Left lung (tissue), 10 donors: ENCODE data around the gene EPHA1. TPM values are rescaled to one million over a fixed set of nuclear protein-coding genes. Genes with fewer than 3 reads are reported as not detected.
"Not testable (repeated sequence)": the region's sequence is repeated elsewhere in the genome, so short reads cannot be mapped to it uniquely, and the experiment has no call there.

Source experiments
- ATAC-seq: fragments of 200-7000 bp; cut with Tn5 transposase; one replicate; pipeline ENCODE4 v1.9.1; 2020; ENCODE audit warnings: moderate library complexity
- DNase-seq, 4 donors: peaks; one replicate each; pipeline ENCODE4 v3.0.0-alpha.2; 2013 to 2020
- H3K27ac ChIP-seq, 2 donors: fragments of 200-600 bp; sonication (generic) in 1 of 2; one replicate each; pipeline versions ENCODE4 v1.5.0 to v1.8.0; 2020 to 2021
- H3K27me3 ChIP-seq, 2 donors: fragments of 200-600 bp; sonication (generic) in 1 of 2; one replicate each; pipeline versions ENCODE4 v1.5.0 to v1.8.0; 2020 to 2021
- H3K36me3 ChIP-seq, 2 donors: fragments of 200-600 bp; sonication (generic) in 1 of 2; one replicate each; pipeline versions ENCODE4 v1.5.0 to v1.8.0; 2020 to 2021
- H3K4me1 ChIP-seq, 2 donors: fragments of 200-600 bp; one replicate each; pipeline ENCODE4 v1.8.0; 2021
- H3K4me3 ChIP-seq, 2 donors: fragments of 200-600 bp; sonication (generic) in 1 of 2; one replicate each; pipeline versions ENCODE4 v1.5.0 to v1.8.0; 2020 to 2021; ENCODE audit warnings: mild to moderate bottlenecking in 1 of 2
- H3K9me3 ChIP-seq, 2 donors: fragments of 200-600 bp; sonication (generic) in 1 of 2; one replicate each; pipeline versions ENCODE4 v1.5.0 to v1.8.0; 2020 to 2021
- intact Hi-C, 2 donors: fragments of 100-400 bp; cut with DNase I; formaldehyde crosslinking; loops; one replicate each; pipeline versions ENCODE4 v1.11.2 to v1.14.2; 2022
- polyA plus RNA-seq, 6 donors: library from polyadenylated mRNA; unstranded; fragments of 120-200 nt; gene quantifications; one replicate each; pipeline ENCODE4 v1.2.1, GENCODE V29; 2013; ENCODE audit not compliant: insufficient read length in 6 of 6
- total RNA-seq, 2 donors: library from RNA; stranded (reverse); fragmentation: NEBNext Ultra II Directional; extraction: Animal tissue kit (Norgen Biotek cat#: 25700); gene quantifications; one replicate each; pipeline ENCODE4 v1.2.1, GENCODE V29; 2021
- TF ChIP-seq, protein P1 (sequence below), 2 donors: fragments of 200-600 bp; sonication (generic) in 1 of 2; IDR thresholded peaks; one replicate each; pipeline versions ENCODE4 v1.5.0 to v1.8.0; 2021; ENCODE audit warnings: antibody characterized with exemption in 2 of 2
- donor health status: DM: no; HTN: yes; CAD: no.
- donor health status: DM: no; HTN: no; CAD: no.

EPHA1 gene
- total and polyA plus RNA-seq, 8 donors: 11.6 to 17.5 (median 14.5) TPM

DNA sequence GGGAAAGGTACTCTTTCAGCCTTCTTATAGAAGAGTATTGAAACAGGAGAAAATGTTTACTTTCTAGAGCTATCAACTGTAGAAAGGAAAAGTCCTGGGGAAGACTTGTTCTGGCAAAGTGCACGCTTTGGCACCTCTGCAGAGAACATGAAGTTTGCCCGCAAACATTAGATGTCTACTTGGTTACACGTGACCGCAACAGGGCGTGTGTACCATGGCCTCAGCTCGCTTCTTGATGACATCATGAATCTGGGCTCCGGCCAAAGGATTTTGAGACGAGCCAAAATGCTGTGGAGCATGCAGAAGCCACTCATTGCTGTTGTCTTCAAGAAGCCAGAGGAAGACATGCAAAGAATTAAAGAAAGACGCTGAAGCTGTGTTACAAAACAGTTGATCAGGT is 26.0 kb upstream of the EPHA1 start:
- TF ChIP-seq, protein P1, sequence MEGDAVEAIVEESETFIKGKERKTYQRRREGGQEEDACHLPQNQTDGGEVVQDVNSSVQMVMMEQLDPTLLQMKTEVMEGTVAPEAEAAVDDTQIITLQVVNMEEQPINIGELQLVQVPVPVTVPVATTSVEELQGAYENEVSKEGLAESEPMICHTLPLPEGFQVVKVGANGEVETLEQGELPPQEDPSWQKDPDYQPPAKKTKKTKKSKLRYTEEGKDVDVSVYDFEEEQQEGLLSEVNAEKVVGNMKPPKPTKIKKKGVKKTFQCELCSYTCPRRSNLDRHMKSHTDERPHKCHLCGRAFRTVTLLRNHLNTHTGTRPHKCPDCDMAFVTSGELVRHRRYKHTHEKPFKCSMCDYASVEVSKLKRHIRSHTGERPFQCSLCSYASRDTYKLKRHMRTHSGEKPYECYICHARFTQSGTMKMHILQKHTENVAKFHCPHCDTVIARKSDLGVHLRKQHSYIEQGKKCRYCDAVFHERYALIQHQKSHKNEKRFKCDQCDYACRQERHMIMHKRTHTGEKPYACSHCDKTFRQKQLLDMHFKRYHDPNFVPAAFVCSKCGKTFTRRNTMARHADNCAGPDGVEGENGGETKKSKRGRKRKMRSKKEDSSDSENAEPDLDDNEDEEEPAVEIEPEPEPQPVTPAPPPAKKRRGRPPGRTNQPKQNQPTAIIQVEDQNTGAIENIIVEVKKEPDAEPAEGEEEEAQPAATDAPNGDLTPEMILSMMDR (IDR thresholded peaks at IDR 0.05): no peak
- Histone ChIP-seq H3K4me1 (peaks cover 0 to 6% of the 10 kb centered on the region in 2 donors), H3K4me3 (no peak overlapping the region), H3K27me3 (no peaks in the 10 kb centered on the region), H3K36me3 (no peaks in the 10 kb centered on the region), H3K9me3 (no peaks in the 10 kb centered on the region), H3K27ac (no peak overlapping the region)
- ATAC-seq (no peak), DNase-seq (no peak)
- intact Hi-C loops: no loop called here

DNA sequence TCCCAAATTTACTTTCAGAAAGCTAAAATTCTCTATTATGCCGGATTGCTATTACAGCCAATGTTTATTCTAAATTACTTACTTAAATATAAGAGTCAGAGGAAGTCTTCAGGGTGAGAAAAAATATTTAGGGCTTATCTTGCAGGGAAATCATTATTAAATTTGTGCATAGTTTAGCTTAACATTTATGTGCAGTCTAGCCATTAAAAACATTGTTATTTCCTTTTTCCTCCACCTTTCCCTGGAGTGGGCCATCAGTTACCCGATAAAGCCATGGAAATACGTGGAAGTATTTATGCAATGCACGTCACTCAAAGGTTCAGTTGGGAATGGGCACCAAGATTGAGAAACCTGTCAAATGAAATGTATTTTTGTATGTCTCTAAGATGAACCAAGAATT is 25.1 kb upstream of the EPHA1 start:
- no peak for DNase-seq
- Histone ChIP-seq H3K27ac (no peak overlapping the region), H3K27me3 (no peaks in the 10 kb centered on the region), H3K9me3 (no peaks in the 10 kb centered on the region), H3K36me3 (no peaks in the 10 kb centered on the region), H3K4me3 (no peak overlapping the region), H3K4me1 (peaks cover 0 to 6% of the 10 kb centered on the region in 2 donors)
- TF ChIP-seq, protein P1 (IDR thresholded peaks at IDR 0.05): no peak
- intact Hi-C loops: no loop called here
- no peak for ATAC-seq

DNA sequence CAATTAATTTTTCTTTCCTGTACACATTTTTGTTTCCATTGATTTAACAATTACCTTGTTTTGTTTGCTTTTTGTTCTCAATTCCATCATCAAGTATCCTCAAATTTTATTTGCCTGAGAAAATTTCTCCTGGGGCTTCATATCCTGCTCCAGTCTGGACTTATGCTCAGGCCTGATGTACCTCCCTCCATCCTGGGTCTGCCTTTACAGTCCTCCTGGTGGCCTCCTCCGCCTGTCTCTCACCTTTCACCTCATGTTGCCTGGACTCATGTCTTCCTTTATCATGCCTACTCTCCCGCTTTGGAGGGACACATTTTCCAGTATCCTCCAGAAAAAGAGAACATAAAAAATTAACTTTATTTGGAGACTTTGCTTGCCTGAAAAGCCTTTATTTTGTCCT is 22.5 kb upstream of the EPHA1 start:
- Histone ChIP-seq H3K4me1 (peaks cover 0 to 6% of the 10 kb centered on the region in 2 donors), H3K27ac (no peak overlapping the region), H3K36me3 (no peaks in the 10 kb centered on the region), H3K9me3 (no peaks in the 10 kb centered on the region), H3K4me3 (no peak overlapping the region), H3K27me3 (no peaks in the 10 kb centered on the region)
- DNase-seq (no peak), ATAC-seq (no peak)
- TF ChIP-seq, protein P1 (IDR thresholded peaks at IDR 0.05): no peak
- intact Hi-C loops: no loop called here

DNA sequence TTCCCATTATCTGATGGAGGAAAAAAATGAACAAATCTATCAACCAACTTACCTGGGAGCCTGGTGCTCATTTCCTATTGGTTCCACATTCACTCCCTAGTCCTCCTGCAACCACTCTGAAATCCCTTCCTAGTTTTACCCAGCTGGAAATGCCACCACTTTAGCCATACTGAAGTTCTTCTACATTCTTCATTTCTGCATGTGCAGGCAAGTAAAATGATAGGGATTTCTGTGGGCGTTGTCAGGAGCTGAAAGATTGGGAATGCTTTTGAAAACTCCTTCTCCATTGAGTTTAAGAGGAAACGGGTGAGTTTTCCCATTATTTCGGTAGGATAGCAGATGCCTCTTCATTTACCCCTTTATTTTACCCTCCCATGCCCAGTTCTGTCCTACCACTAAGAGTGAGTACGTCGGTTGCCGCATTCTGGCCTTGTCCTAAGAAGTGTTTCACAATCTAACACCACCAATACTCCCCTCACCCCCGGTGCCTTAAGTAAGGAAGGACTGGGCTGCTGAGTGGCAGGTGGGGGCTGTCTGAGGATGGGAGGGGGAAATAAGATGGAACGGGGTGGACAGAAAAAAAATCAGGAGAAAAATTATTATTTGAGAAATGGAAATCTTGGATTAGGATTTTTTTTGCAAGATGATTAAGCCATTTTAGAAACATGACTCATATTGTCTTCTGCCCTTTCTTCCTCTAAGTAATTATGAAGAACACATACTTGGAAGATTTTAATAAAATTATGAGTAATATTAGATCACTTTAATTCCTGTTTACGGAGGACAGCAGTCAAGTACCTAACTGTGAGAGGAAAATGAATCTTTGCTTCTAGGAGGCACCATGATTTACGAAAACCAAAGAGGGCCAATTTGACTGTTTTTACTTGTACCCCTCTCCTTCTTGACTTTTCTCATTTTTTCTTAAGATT is 21.4 kb upstream of the EPHA1 start:
- H3K27me3 ChIP-seq: no peaks in the 10 kb centered on the region
- intact Hi-C loops: no loop called here
- no peaks in the 10 kb centered on the region for H3K36me3 ChIP-seq
- no peak overlapping the region for H3K27ac ChIP-seq
- H3K4me3 ChIP-seq: no peak overlapping the region
- peaks cover 0 to 6% of the 10 kb centered on the region in 2 donors for H3K4me1 ChIP-seq
- TF ChIP-seq, protein P1 (IDR thresholded peaks at IDR 0.05): no peak
- DNase-seq (no peak), ATAC-seq (peak; percentile 17)
- H3K9me3 ChIP-seq: no peaks in the 10 kb centered on the region

DNA sequence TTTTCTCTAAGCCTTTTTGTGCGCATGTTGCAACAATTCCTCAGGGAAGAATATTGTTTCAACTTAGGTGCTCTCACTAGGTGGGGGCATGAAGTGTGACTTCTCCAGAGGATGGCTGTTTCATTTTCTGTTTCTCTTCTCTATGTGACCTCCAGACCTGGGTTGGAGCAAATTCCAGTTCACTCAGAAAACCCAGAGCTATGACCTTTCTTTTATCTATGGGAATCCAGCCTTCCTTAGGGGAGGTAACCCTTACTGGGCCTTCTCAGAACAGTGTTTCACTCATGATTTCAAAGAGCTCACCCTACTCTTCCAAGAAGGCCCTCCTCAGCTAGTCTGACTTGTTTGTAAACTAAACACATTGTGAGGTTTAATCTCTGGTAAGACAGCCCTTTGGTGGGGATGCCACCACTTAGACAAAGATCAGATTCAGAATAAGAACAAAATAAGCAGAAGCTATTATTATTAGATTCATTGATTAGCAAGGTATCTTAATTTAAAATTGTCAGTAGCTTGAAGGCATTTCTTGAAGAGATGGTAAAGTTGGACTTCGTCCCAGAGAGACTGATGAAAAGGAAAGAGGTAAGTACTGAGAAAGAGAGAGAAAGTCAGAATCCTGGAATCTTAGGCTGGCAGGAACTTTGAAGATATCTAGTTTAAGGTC is 18.0 kb upstream of the EPHA1 start:
- intact Hi-C loops: no loop called here
- Histone ChIP-seq H3K4me1 (peaks cover 0 to 6% of the 10 kb centered on the region in 2 donors), H3K4me3 (no peak overlapping the region), H3K27ac (no peak overlapping the region), H3K27me3 (no peaks in the 10 kb centered on the region), H3K36me3 (no peaks in the 10 kb centered on the region), H3K9me3 (no peaks in the 10 kb centered on the region)
- TF ChIP-seq, protein P1 (IDR thresholded peaks at IDR 0.05): no peak
- no peak for DNase-seq
- ATAC-seq: no peak

DNA sequence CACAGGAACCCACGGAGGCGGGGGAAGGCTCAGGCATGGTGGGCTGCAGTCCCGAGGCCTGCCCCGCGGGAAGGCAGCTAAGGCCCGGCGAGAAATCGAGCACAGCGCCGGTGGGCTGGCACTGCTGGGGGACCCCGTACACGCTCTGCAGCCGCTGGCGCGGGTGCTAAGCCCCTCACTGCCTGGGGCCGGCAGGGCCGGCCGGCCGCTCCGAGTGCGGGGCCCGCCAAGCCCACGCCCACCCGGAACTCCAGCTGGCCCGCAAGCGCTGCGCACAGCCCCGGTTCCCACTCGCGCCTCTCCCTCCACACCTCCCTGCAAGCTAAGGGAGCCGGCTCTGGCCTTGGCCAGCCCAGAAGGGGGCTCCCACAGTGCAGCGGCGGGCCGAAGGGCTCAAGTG is 15.8 kb upstream of the EPHA1 start:
- H3K27me3 ChIP-seq, ATAC-seq, intact Hi-C loops, H3K4me1 ChIP-seq, H3K36me3 ChIP-seq, DNase-seq, H3K27ac ChIP-seq, H3K9me3 ChIP-seq, H3K4me3 ChIP-seq: not testable (repeated sequence)
